HCT116 (cell line): Measurements from ENCODE around the gene TET3. TPM values are rescaled to one million over a fixed set of nuclear protein-coding genes. Genes with fewer than 3 reads are reported as not detected.

Experiments used
- ATAC-seq: fragments of 200-7000 bp; cut with Tn5 transposase; 2 replicates; pipeline ENCODE4 v1.9.1; 2020; ENCODE audit warnings: mild to moderate bottlenecking, moderate library complexity
- BruUV-seq: library from RNA; stranded (reverse); fragments of 400-500 nt; replicated peaks from 2 replicates; lab custom pipeline; 2021; lab: Mats Ljungman, UMichigan
- CTCF ChIA-PET: fragments of 300-600 bp; sonication (Branson Sonifier 250); formaldehyde crosslinking; loops from one replicate; lab custom pipeline; 2021; ENCODE audit warnings: antibody characterized with exemption; lab: Charles Lee
- POLR2A ChIA-PET: fragments of 300-600, 350-600 bp; sonication (Branson Sonifier 250); formaldehyde crosslinking; loops from one replicate; lab custom pipeline; 2021; ENCODE audit warnings: antibody characterized with exemption; lab: Charles Lee
- RAD21 ChIA-PET, 2 experiments: fragments of 300-600 bp; sonication (Branson Sonifier 250); formaldehyde crosslinking; loops; one replicate each; lab custom pipeline; 2023; ENCODE audit warnings: low total read pairs in 2 of 2; ENCODE audit not compliant: uncharacterized antibody in 2 of 2, unreplicated experiment in 2 of 2, low non-redundant PET in 1 of 2; lab: Charles Lee
- DNase-seq: peaks from one replicate; pipeline ENCODE4 v3.0.0-alpha.2; 2010; ENCODE audit warnings: low read depth, low spot score
- H2AFZ ChIP-seq: fragments of 200-600 bp; shearing (Covaris generic), sonication (generic); 2 replicates; pipeline ENCODE4 v1.6.1; 2017; ENCODE audit warnings: low read depth, mixed run types, mixed read lengths, antibody characterized with exemption, low read length; ENCODE audit not compliant: poor library complexity, severe bottlenecking
- H3K27ac ChIP-seq: 2 replicates; pipeline ENCODE4 v1.5.1; 2012; ENCODE audit warnings: low read depth, low read length
- H3K27me3 ChIP-seq: fragments of 200-600 bp; sonication (generic); 2 replicates; pipeline ENCODE4 v1.6.1; 2016; ENCODE audit warnings: mixed run types, low read length, mixed read lengths; ENCODE audit not compliant: insufficient read depth
- H3K36me3 ChIP-seq, 2 experiments: fragments of 200-500 bp in 1 of 2; fragments of 200-600 bp in 1 of 2; sonication (Bioruptor generic) in 1 of 2; sonication (generic) in 1 of 2; 2 replicates each; pipeline versions ENCODE4 v1.5.1 to v1.6.1; 2014 to 2016; ENCODE audit warnings: low read length in 2 of 2, inconsistent platforms in 1 of 2, mixed read lengths in 1 of 2, mixed run types in 1 of 2; ENCODE audit not compliant: insufficient read depth in 2 of 2, control insufficient read depth in 1 of 2
- H3K4me1 ChIP-seq, 2 experiments: fragments of 200-600 bp in 1 of 2; sonication (generic) in 1 of 2; 2 replicates each; pipeline versions ENCODE4 v1.5.1 to v1.6.1; 2012 to 2017; ENCODE audit warnings: low read length in 2 of 2, inconsistent platforms in 1 of 2, mild to moderate bottlenecking in 1 of 2, mixed read lengths in 1 of 2, mixed run types in 1 of 2, moderate library complexity in 1 of 2; ENCODE audit not compliant: insufficient read depth in 2 of 2, control insufficient read depth in 1 of 2
- H3K4me2 ChIP-seq: fragments of 200-600 bp; sonication (generic); 2 replicates; pipeline ENCODE4 v1.6.1; 2017; ENCODE audit warnings: mixed run types, low read length, mixed read lengths
- H3K4me3 ChIP-seq, 2 experiments: fragments of 200-600 bp in 1 of 2; sonication (generic) in 1 of 2; replicated peaks in 1 of 2; 2 replicates each; pipeline ENCODE4 v1.5.1; 2011 to 2016; ENCODE audit warnings: low read length in 2 of 2, control low read depth in 1 of 2, low read depth in 1 of 2, mild to moderate bottlenecking in 1 of 2, mixed read lengths in 1 of 2, mixed run types in 1 of 2
- H3K79me2 ChIP-seq: fragments of 200-600 bp; sonication (generic); 2 replicates; pipeline ENCODE4 v1.6.1; 2017; ENCODE audit warnings: mild to moderate bottlenecking, mixed run types, low read length, moderate library complexity, mixed read lengths; ENCODE audit not compliant: insufficient read depth
- H3K9ac ChIP-seq: fragments of 200-600 bp; sonication (generic); 2 replicates; pipeline ENCODE4 v1.6.1; 2016; ENCODE audit warnings: low read length, mixed read lengths
- H3K9me2 ChIP-seq: fragments of 200-600 bp; sonication (generic), shearing (Covaris generic); 2 replicates; pipeline ENCODE4 v1.6.1; 2017; ENCODE audit warnings: mixed run types, mild to moderate bottlenecking, moderate library complexity; ENCODE audit not compliant: insufficient read depth
- H3K9me3 ChIP-seq, 2 experiments: fragments of 200-500 bp in 1 of 2; fragments of 200-600 bp in 1 of 2; sonication (Bioruptor generic) in 1 of 2; sonication (generic) in 1 of 2; 2 replicates each; pipeline ENCODE4 v1.6.1; 2014 to 2017; ENCODE audit warnings: low read length in 2 of 2, mixed read lengths in 2 of 2, inconsistent platforms in 1 of 2, low read depth in 1 of 2, mild to moderate bottlenecking in 1 of 2, mixed run types in 1 of 2, moderate library complexity in 1 of 2; ENCODE audit not compliant: control insufficient read depth in 1 of 2, insufficient read depth in 1 of 2
- H4K20me1 ChIP-seq: fragments of 200-600 bp; sonication (generic), shearing (Covaris generic); 2 replicates; pipeline ENCODE4 v1.6.1; 2017; ENCODE audit warnings: mixed run types, mild to moderate bottlenecking, moderate library complexity; ENCODE audit not compliant: insufficient read depth
- ATF3 ChIP-seq: IDR thresholded peaks from 2 replicates; pipeline ENCODE4 v1.6.1; 2012
- CEBPB ChIP-seq: IDR thresholded peaks from 2 replicates; pipeline ENCODE4 v1.6.1; 2012; ENCODE audit warnings: low read depth
- EGR1 ChIP-seq: IDR thresholded peaks from 2 replicates; pipeline ENCODE4 v1.6.1; 2012; ENCODE audit warnings: low read depth
- ELF1 ChIP-seq: IDR thresholded peaks from 2 replicates; pipeline ENCODE4 v1.6.1; 2012; ENCODE audit warnings: low read depth, borderline replicate concordance
- FOSL1 ChIP-seq: IDR thresholded peaks from 2 replicates; pipeline ENCODE4 v1.6.1; 2012; ENCODE audit warnings: low read depth
- POLR2A ChIP-seq: IDR thresholded peaks from 2 replicates; pipeline ENCODE4 v1.7.0; 2011; ENCODE audit warnings: borderline replicate concordance; ENCODE audit not compliant: insufficient read depth, insufficient read length; ENCODE audit errors: extremely low read depth
- POLR2AphosphoS5 ChIP-seq: IDR thresholded peaks from 2 replicates; pipeline ENCODE4 v1.6.1; 2011; ENCODE audit warnings: mild to moderate bottlenecking, low read depth, low read length, moderate library complexity
- RAD21 ChIP-seq: IDR thresholded peaks from 2 replicates; pipeline ENCODE4 v1.6.1; 2012; ENCODE audit warnings: low read depth, mild to moderate bottlenecking
- REST ChIP-seq: IDR thresholded peaks from 2 replicates; pipeline ENCODE4 v1.6.1; 2012; ENCODE audit warnings: low read depth
- SIN3A ChIP-seq: IDR thresholded peaks from 2 replicates; pipeline ENCODE4 v1.6.1; 2012; ENCODE audit warnings: low read depth
- SP1 ChIP-seq: IDR thresholded peaks from 2 replicates; pipeline ENCODE4 v1.6.1; 2012; ENCODE audit warnings: low read depth
- SRF ChIP-seq: IDR thresholded peaks from 2 replicates; pipeline ENCODE4 v1.6.1; 2012; ENCODE audit warnings: low read depth
- TCF7L2 ChIP-seq: IDR thresholded peaks from 2 replicates; pipeline ENCODE4 v1.7.0; 2011; ENCODE audit warnings: borderline replicate concordance, inconsistent platforms; ENCODE audit not compliant: insufficient read depth, insufficient read length; ENCODE audit errors: extremely low read depth
- YY1 ChIP-seq: IDR thresholded peaks from 2 replicates; pipeline ENCODE4 v1.6.1; 2011; ENCODE audit warnings: low read length, low read depth, moderate library complexity, mild to moderate bottlenecking; ENCODE audit not compliant: insufficient replicate concordance; ENCODE audit errors: extremely low read depth
- ZBTB33 ChIP-seq: IDR thresholded peaks from 2 replicates; pipeline ENCODE4 v1.6.1; 2011; ENCODE audit warnings: mild to moderate bottlenecking, low read length, moderate library complexity; ENCODE audit not compliant: insufficient replicate concordance; ENCODE audit errors: extremely low read depth
- ZFX ChIP-seq: fragments of 450-650 bp; IDR thresholded peaks from 2 replicates; pipeline ENCODE4 v1.6.1; 2017
- intact Hi-C: fragments of 100-400 bp; cut with micrococcal nuclease; formaldehyde crosslinking; loops from 2 replicates; pipeline ENCODE4 v1.10.0; 2022
- total RNA-seq: library from RNA; stranded (reverse); gene quantifications from one replicate; pipeline ENCODE4 v1.2.1, GENCODE V29; 2021; ENCODE audit not compliant: unreplicated experiment

The TET3 gene
- total RNA-seq, 1 experiment from 2014 or later, result 15.4 TPM

GRCh38 chr2:74028741-74029140, 44.0 kb downstream of the TET3 start:
- BruUV-seq, result no TSS peak
- Histone ChIP-seq H3K27ac (no peak overlapping the region), H3K27me3 (no peaks in the 10 kb centered on the region), H3K4me2 (no peak overlapping the region), H3K9me2 (no peaks in the 10 kb centered on the region), H3K36me3 (no peaks in the 10 kb centered on the region), H2AFZ (no peak overlapping the region), H3K9ac (no peak overlapping the region), H4K20me1 (peaks cover 18% of the 10 kb centered on the region; the same call in 1 of the 2 replicates), H3K79me2 (peaks cover 87% of the 10 kb centered on the region), H3K4me3 (no peak overlapping the region), H3K4me1 (no peaks in the 10 kb centered on the region), H3K9me3 (no peaks in the 10 kb centered on the region)
- ATAC-seq, result no peak
- DNase-seq, result no peak
- ChIA-PET RAD21 (no interaction called here), CTCF (no interaction called here), POLR2A (no interaction called here)
- intact Hi-C loops, result no loop called here
- TF ChIP-seq POLR2A, result no peak
- no peak for TF ChIP-seq ZBTB33
- TF ChIP-seq ZFX, result no peak
- TF ChIP-seq EGR1, result no peak
- no peak for TF ChIP-seq YY1
- TF ChIP-seq ELF1, result no peak
- TF ChIP-seq POLR2AphosphoS5, result no peak
- no peak for TF ChIP-seq SRF
- no peak for TF ChIP-seq TCF7L2
- TF ChIP-seq REST, result no peak
- no peak for TF ChIP-seq RAD21
- TF ChIP-seq SP1, result no peak
- TF ChIP-seq ATF3, result no peak
- TF ChIP-seq FOSL1, result no peak
- TF ChIP-seq CEBPB, result no peak
- TF ChIP-seq SIN3A, result no peak
- TF ChIP-seq, all 23 proteins: peak for 0
